SIG-M5 (cell line): Measurements from ENCODE around the gene PATJ.
"Not testable (repeated sequence)": the region's sequence is repeated elsewhere in the genome, so short reads cannot be mapped to it uniquely, and the experiment has no call there.

Experiments used
- DNase-seq: peaks from one replicate; lab custom pipeline; 2025; lab: John Stamatoyannopoulos, UW

PATJ gene

DNA sequence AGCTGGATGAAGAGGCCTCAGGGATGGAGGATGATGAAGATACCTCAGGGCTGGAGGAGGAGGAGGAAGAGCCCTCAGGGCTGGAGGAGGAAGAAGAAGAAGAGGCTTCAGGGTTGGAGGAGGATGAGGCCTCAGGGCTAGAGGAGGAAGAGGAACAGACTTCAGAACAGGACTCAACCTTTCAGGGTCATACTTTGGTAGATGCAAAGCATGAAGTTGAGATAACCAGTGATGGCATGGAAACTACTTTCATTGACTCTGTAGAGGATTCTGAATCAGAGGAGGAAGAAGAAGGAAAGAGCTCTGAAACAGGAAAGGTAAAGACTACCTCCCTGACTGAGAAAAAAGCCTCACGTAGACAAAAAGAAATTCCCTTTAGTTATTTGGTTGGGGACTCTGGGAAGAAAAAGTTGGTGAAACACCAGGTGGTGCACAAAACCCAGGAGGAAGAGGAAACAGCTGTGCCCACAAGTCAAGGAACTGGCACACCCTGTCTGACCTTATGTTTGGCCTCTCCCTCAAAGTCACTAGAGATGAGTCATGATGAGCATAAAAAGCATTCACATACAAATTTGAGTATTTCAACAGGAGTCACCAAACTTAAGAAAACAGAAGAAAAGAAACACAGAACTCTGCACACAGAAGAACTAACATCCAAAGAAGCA is 467.8 kb downstream of the PATJ start:
- no peak for DNase-seq

DNA sequence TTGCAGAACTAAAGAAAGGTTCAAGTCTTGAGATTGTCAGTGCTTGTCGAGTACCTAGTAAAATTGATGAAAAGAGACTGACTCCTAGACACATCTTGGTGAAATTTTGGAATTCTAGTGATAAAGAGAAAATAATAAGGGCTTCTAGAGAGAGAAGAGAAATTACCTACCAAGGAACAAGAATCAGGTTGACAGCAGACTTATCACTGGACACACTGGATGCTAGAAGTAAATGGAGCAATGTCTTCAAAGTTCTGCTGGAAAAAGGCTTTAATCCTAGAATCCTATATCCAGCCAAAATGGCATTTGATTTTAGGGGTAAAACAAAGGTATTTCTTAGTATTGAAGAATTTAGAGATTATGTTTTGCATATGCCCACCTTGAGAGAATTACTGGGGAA is 468.7 kb downstream of the PATJ start:
- no peak for DNase-seq

DNA sequence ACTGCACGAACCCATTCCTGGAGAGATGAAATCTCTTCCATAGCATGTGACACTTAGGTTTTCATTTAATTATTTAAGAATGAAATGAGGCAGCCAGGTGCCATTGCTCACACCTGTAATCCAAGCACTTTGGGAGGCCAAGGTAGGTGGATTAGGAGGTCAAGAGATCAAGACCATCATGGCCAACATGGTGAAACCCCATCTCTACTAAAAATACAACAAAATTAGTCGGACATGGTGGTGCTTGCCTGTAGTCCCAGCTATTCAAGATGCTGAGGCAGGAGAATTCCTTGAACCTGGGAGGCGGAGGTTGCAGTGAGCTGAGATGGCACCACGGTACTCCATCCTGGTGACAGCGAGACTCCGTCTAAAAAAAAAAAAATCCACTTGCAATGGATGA is 470.1 kb downstream of the PATJ start:
- no peak for DNase-seq

DNA sequence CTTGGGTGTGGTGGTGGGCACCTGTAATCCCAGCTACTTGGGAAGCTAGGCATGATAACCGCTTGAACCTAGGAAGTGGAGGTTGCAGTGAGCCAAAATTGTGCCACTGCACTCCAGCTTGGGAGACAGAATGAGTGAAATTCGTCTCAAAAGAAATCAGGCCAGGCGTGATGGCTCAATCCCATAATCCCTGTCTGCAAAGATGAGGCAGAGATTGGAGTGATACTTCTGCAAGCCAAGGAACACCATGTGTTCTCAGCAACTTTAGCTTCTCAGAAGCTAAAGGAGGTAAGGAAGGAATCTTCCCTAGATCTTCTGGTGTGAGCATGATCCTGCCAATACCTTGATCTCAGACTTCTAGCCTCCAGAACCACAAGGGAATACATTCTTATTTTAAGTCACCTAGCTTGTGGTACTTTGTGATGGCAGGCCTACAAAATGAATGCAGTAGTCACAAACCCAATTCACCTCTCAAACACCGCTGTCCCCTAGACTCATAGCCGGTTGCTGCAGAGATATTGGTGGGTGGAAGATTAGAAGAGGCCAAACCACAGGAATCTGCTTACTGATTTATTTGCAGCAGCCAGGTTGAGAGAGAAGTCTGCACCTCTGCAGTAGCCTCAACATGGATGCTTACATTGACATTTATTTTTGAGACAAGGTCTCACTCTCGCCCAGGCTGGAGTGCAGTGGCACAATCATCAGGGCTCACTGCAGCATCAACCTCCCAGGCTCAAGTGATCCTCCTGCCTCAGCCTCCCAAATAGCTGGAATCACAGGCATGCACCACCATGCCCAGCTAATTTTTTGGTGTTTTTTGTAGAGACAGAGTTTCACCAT is 471.0 kb downstream of the PATJ start:
- no peak for DNase-seq

DNA sequence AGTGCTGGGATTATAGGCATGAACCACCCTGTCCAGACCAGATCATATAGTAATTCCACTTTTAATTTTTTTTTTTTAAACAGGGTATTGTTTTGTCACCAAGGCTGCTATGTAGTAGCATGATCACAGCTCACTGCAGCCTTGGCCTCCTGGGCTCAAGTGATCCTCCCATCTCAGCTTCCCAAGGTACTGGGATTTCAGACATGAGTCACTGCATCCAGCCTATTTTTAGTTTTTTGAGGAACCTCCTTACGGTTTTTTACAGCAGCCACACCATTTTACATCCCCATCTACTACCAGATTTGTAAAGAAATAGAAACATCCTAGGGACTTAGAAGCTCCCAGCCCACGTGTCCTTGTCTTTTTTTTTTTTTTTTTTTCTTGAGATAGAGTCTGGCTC is 476.3 kb downstream of the PATJ start:
- no peak for DNase-seq

DNA sequence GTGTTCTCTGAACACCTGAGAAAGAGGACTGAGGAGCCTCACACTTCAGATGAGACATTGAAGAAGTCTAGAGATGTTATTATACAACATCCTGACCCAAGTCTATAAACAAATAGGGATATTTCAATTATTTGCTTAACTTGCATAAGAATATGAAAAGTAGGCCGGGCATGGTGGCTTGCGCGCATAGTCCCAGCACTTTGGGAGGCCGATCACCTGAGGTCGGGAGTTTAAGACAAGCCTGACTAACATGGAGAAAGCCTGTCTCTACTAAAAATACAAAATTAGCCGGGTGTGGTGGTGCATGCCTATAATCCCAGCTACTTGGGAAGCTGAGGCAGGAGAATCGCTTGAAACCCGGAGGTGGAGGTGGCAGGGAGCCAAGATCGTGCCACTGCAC is 478.2 kb downstream of the PATJ start:
- not testable (repeated sequence) for DNase-seq

DNA sequence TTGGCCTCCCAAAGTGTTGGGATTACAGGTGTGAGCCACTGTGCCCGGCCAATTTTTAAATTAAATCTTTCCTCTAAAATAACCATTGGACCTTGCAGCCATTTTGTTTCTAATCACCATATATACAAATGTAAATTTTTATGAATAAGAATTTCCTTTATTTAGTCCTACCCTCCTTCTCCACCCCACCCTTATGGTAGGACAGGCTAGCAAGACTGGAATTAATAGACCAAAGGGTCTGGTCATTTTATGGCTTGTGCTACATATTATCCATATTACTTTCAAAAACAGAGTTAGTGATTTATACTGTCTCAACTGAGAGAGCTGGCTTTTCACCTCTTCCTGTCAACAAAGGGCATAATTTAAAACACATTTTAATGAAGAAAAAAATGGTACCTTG is 478.9 kb downstream of the PATJ start:
- no peak for DNase-seq

DNA sequence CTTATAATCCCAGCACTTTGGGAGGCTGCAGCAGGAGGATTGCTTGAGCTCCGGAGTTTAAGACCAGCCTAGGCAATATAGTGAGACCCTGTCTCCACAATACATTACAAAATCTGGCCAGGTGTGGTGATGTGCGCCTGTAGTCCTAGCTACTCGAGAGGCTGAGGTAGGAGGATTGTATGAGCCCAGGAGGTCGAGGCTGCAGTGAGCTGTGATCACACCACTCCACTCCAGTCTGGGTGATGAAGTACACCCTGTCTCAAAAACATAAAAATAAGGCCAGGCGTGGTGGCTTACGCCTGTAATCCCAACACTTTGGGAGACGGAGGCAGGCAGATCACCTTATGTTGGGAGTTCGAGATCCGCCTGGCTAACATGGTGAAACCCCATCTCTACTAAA is 480.0 kb downstream of the PATJ start:
- DNase-seq, result no peak

DNA sequence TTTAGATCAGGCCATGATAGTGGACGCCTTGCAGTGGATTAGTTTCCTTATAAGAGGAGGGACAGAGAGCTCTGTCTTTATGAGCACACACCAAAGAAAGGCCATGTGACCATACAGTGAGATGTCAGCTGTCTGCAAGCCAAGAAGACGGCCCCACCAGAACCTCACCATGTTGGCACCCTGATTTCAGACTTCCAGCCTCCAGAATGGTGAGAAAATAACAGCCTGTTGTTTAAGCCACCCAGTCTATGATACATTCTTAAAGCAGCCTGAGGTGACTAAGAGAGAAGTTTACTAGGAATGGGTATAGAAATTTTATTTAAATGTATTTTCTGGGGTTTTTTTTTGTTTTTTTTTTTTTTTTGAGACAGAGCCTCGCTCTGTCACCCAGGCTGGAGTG is 481.9 kb downstream of the PATJ start:
- no peak for DNase-seq

DNA sequence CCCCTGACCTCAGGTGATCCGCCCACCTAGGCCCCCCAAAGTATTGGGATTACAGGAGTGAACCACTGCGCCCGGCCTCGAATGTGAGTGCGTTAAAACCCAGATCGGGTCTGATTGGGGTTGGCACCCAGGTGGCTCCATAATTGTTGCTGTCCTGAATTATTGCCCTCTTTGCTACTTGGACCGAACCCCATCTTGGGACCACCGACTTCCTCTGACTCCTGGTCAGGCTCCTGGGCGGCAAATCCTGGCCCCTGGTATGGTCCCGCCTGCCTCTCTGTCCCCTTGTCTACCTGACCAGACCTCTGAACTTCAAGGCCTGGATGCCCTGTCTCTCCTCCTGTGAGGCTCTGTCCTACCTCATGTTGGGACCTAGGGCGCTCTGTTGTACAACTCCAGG is 485.2 kb downstream of the PATJ start:
- DNase-seq, result no peak
